ENCODE data around the gene TMEM8B. TPM values are rescaled to one million over a fixed set of nuclear protein-coding genes. Genes with fewer than 3 reads are reported as not detected.
"Not testable (repeated sequence)": the region's sequence is repeated elsewhere in the genome, so short reads cannot be mapped to it uniquely, and the experiment has no call there.

Gene TMEM8B
- total and polyA plus RNA-seq, 9 of the 15 experiments (the other 6 are each of a cell fraction or from before 2014, with no cell fraction given) = 0.01 to 2.2 (median 1.1) TPM

DNA sequence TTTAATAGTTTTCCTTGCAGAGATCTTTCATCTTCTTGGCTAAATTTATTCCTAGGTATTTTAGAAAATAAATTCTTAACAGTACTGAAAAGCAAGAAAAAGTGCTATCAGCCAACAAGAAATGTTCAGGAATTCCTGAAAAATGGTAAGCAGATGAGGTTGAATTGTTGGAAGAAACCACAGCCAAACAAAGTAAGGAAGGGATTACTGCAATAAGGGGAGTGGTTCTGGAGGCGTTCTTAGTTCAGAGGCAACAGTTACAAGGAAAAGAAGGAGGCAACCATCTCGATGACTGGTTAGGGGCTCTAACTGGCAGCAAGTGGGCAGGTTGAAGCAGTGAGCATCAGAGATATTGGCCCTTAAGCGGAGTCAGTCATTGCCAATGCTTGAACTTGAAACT lies 54.0 kb downstream of the TMEM8B start (continued):
- TF ChIP-seq, protein P1, sequence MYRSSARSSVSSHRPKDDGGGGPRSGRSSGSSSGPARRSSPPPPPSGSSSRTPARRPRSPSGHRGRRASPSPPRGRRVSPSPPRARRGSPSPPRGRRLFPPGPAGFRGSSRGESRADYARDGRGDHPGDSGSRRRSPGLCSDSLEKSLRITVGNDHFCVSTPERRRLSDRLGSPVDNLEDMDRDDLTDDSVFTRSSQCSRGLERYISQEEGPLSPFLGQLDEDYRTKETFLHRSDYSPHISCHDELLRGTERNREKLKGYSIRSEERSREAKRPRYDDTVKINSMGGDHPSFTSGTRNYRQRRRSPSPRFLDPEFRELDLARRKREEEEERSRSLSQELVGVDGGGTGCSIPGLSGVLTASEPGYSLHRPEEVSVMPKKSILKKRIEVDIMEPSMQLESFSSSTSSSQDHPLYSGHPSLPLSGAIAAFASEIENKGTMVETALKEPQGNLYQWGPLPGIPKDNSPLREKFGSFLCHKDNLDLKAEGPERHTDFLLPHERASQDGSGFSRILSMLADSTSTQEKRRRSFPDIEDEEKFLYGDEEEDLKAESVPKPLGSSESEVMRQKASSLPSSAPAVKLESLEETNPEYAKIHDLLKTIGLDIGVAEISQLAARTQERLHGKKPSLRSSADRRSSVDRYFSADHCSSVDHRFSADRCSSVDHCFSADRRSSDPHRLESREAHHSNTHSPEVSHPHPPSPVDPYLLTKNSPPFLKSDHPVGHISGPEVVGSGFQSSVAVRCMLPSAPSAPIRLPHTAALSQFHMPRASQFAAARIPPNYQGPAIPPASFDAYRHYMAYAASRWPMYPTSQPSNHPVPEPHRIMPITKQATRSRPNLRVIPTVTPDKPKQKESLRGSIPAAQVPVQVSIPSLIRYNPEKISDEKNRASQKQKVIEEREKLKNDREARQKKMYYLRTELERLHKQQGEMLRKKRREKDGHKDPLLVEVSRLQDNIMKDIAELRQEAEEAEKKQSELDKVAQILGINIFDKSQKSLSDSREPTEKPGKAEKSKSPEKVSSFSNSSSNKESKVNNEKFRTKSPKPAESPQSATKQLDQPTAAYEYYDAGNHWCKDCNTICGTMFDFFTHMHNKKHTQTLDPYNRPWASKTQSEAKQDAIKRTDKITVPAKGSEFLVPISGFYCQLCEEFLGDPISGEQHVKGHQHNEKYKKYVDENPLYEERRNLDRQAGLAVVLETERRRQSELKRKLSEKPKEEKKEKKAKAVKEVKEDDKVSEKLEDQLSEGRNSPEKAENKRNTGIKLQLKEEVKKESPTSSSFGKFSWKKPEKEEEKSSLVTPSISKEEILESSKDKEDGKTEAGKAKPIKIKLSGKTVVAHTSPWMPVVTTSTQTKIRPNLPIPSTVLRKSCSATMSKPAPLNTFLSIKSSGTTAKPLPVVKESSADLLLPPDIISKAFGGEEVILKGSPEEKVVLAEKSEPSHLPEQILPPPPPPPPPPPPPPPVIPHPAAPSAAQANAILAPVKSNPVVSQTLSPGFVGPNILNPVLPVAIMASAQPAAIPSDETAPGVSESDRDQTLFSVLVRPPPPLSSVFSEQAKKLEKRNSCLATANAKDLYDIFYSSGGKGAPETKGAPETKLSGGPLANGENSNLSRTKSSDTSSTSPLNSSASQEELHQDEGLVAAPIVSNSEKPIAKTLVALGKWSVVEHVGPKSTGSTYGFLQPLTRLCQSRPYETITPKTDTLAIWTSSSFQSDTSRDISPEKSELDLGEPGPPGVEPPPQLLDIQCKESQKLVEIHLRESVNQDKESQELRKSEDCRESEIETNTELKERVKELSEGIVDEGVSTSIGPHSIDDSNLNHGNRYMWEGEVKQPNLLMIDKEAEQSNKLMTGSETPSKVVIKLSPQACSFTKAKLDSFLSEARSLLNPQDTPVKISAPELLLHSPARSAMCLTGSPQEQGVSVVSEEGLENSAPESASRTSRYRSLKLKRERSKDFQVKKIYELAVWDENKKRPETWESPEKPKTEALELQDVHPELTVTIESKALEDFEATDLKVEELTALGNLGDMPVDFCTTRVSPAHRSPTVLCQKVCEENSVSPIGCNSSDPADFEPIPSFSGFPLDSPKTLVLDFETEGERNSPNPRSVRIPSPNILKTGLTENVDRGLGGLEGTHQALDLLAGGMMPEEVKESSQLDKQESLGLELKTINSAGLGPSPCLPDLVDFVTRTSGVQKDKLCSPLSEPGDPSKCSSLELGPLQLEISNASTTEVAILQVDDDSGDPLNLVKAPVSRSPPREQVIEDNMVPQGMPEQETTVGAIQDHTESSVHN (IDR thresholded peaks at IDR 0.05; ENCODE audit: borderline replicate concordance in 1 of 2, low read depth in 1 of 2) = no peak
- no peak for TF ChIP-seq ZNF696 (CRISPR knock-in tag; conservative IDR thresholded peaks at IDR 0.05)
- no peak for TF ChIP-seq NR3C1 (CRISPR knock-in tag; IDR thresholded peaks at IDR 0.05)
- no peak for TF ChIP-seq NR1H2 (CRISPR knock-in tag; IDR thresholded peaks at IDR 0.05)
- no peak for TF ChIP-seq SOX6 (IDR thresholded peaks at IDR 0.05)

DNA sequence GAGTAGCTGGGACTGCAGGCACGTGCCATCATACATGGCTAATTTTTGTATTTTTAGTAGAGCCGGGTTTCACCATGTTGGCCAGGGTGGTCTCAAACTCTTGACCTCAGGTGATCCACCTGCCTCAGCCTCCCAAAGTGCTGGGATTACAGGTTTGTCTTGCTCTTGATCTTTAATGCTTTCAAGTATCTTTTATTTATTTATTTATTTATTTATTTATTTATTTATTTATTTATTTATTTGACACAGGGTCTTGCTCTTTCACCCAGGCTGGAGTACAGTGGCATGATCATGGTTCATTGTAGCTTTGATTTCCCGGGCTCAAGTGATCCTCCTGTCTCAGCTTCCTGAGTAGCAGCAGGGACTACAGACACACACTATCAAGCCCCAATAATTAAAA lies 55.9 kb downstream of the TMEM8B start:
- H3K9me1 ChIP-seq (ENCODE audit: control insufficient read depth, insufficient read depth, low read length); H2AFZ ChIP-seq (ENCODE audit: low read depth, low read length); H3K79me2 ChIP-seq (ENCODE audit: control insufficient read depth, insufficient read depth, low read length); BruUV-seq (replicated peaks); POLR2A ChIA-PET; ATAC-seq; H3K4me3 ChIP-seq; H3K4me1 ChIP-seq (replicated peaks in 1 of 2; ENCODE audit: control insufficient read depth in 2 of 2, insufficient read depth in 2 of 2, low read length in 2 of 2); H3K36me3 ChIP-seq (ENCODE audit: control insufficient read depth, insufficient read depth, low read length); H3K9me3 ChIP-seq (replicated peaks; ENCODE audit: control insufficient read depth, insufficient read depth, low read depth, low read length); H3K27me3 ChIP-seq (ENCODE audit: control insufficient read depth in 2 of 2, insufficient read depth in 2 of 2, low read length in 2 of 2); H3K4me2 ChIP-seq (ENCODE audit: insufficient read depth, low read length); DNase-seq (ENCODE audit: extremely low read depth in 1 of 4, low spot score in 3 of 4); H3K9ac ChIP-seq (ENCODE audit: insufficient read depth in 1 of 2, low read depth in 2 of 2, low read length in 2 of 2); H3K27ac ChIP-seq (ENCODE audit: extremely low read depth, low read depth, low read length); CTCF ChIA-PET (ENCODE audit: low intra/inter-chr PET ratio); FAIRE-seq; H4K20me1 ChIP-seq (replicated peaks; ENCODE audit: control insufficient read depth, insufficient read depth, low read length): not testable (repeated sequence)
- intact Hi-C loops (cut with micrococcal nuclease) = loop anchor here (5.0 kb wide), 1 partner anchor 238 kb away; no protein-coding TSS in a partner anchor
- 5% methylated on average over 3 of the region's 3 CpGs for WGBS (ENCODE audit: insufficient coverage, low coverage, missing lambda C conversion rate)
- in situ Hi-C loops (cut with MboI) = loop anchor here (10.0 kb wide), 1 partner anchor 90 kb away; the partner anchor contains the start of gene NPR2
